ENCODE data around the gene KCTD16. TPM values are rescaled to one million over a fixed set of nuclear protein-coding genes. Genes with fewer than 3 reads are reported as not detected.

Gene KCTD16
- 8.7 TPM for total RNA-seq

DNA sequence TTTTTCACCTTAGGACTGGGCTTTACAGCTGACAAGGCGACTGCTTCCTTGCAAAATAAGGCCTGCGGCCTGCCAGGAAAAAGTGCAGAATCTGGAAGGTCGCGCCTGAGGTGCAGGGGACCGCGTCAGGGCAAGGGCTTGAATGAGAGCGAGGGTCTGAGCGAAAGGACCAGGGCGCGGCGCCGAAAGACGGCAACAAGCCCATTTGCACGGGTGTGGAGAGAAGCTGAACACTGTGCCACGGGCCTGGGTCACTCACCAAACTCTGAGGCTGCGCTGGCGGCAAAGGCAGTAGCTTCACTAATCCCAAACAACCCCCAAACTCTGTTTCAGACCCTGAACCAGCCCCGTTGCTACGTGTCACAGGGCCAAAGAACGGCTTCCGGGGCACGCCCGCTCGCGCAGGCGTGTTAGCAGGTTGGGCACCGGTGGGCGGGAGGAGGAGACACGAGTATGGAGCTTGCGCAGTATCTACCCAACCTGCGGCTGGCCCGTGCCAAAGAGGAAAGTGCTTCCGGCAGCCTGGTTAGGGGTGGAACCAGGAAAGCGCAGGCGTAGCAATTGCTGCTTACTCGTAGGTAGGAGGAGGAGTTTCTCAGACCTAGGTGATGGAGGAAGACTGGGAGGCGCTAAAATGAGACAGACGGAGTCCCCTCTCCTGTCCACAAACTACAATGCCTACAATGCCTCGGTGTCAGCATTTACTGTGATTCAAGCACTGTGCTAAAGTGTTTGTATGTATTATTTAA is at the start of gene KCTD16, which contains the start of gene YIPF5:
Gene KCTD16 (plus strand): TSS at position 598 of the 749 bp plus-strand sequence.
Gene YIPF5 (minus strand): TSS at position 384 of the 749 bp plus-strand sequence. CDS start 704 bp downstream, outside the sequence.

Other genes starting within 250 kb of the KCTD16 start
- 74.4 TPM for gene YIPF5, start 214 bp upstream of the KCTD16 start, total RNA-seq

Data from camera-type eye (tissue), 1 donor.